T-helper 9 cell (primary cell): ENCODE measurements around the gene STPG1.
A peak's percentile ranks its signal among the peaks of the same experiment; 100 is the strongest.

Experiments used
- DNase-seq: peaks from one replicate; pipeline ENCODE4 v3.0.0-alpha.2; 2020

STPG1 gene

GRCh38 chr1:24340770-24341169 is 72.8 kb downstream of the STPG1 start:
- DNase-seq, result no peak

- DNase-seq, result no peak
Observed at GRCh38 chr1:24339996-24340395, 73.6 kb downstream of the STPG1 start.

DNA sequence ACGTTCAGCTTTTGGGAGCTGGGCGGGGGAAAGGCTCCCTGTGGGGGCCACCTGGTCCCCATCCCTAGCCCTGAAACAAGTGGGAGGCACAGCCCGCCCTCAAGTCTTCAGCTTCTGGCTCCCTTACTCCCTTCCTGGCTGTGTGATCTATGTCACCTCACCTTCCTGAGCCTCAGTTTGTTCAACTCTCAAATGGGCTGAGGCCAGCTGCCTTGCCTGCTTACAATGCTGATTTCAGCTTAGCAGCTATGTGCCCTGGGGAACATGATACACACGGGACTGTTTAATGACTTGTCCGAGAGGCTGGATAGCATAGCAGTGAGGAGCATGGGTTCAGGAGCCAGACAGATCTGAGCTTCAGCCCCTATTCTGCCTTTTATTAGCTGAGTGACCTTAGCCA is 75.1 kb downstream of the STPG1 start:
- no peak for DNase-seq

- DNase-seq, result no peak
Observed at GRCh38 chr1:24337455-24337854, 76.1 kb downstream of the STPG1 start.

- no peak for DNase-seq
Observed at GRCh38 chr1:24336075-24336474, 77.5 kb downstream of the STPG1 start.

DNA sequence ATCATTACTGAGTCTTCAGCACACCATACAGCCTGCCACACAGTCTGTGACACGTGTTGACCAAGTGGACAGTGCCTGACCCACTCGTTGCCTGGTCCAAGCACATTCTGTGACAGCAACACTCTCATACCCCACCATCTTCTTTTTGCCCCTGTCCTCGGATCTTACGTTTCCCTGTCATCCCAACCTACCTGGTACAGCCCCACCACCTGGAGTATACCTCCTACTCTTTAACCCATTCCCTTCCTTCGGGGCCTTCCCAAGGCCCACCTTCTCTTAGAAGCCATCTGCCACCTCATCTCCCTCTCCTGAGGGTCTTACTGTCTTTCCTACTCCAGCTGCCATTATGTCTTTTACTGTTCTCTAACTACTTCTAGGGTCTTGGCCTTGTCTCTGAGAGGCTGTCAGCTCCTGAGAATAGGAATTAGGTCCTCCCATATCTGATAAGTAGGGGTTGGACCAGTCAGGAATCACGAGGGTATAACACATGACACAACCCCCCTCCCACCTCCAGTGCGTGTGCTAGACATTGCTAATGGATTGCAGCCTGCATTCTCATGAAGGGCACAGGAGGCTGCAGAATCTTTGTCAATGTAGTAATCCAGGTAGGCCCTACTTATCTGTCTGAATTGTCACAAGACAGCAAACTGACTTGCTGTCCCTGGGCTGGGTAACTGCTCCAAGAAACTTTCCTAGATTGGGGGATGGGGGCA is 81.5 kb downstream of the STPG1 start:
- DNase-seq, result no peak

- DNase-seq, result no peak
Observed at GRCh38 chr1:24329797-24330543, 83.6 kb downstream of the STPG1 start.

- no peak for DNase-seq
Observed at GRCh38 chr1:24329331-24329730, 84.3 kb downstream of the STPG1 start.

DNA sequence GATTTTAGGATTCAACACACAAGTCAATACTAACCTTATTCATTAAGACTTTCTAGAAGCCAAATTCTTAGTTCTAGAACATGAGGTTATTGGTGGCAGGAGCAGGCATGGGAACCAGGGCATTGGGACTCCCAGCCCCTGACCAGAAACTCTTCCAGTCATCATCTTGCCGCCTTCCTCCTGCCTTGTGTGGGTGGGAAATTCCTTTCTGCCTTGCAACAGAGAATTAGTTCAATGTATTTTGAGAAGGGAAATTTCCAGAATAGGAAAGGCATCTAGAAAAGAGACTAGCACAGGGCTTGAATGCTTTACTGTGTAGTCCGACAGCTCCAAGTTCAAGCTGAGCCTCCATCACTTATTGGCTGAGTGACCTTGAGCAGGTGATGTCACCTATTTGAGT is 85.7 kb downstream of the STPG1 start:
- no peak for DNase-seq

DNA sequence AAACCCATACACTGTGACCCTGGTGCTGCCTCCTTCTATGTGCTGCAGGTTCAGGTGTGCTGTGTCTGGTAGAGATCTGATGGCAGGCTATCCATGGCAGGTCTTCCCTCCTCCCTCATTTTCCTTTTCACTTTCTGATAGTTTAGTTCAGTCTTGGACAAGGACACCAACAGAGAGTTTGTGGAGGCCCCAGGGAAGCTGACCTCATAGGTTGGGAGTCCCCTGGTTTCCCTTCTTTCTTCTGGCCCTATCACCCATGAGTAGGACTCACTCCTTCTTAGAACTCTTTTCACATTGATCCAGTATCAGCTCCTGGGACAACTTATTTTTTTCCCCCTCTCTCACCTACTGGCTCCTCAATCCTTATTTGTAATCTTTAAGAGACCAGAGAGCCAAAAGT is 86.1 kb downstream of the STPG1 start:
- no peak for DNase-seq

- DNase-seq, result no peak
Observed at GRCh38 chr1:24325587-24326449, 87.8 kb downstream of the STPG1 start.

DNA sequence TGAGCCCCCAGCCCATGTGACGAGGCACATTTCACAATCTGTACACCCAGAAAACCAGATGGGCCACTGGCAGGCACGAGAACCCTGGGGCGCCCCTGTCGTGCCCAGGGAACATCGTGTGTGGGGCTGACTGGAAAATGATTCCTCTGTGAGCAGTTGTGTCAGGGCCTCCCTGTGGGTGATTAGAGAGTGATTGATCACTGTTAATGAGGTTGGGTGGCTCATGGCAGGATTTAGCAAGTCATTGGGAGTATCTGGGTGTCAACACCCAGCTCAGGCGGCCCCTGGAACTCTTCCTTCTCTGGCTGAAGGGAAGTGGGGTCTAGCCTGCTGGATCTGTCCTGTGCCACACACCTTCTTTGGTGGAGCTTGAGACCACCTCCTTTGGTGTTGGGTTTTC is 88.7 kb downstream of the STPG1 start:
- no peak for DNase-seq

- DNase-seq, result no peak
Observed at GRCh38 chr1:24323281-24323680, 90.3 kb downstream of the STPG1 start.

DNA sequence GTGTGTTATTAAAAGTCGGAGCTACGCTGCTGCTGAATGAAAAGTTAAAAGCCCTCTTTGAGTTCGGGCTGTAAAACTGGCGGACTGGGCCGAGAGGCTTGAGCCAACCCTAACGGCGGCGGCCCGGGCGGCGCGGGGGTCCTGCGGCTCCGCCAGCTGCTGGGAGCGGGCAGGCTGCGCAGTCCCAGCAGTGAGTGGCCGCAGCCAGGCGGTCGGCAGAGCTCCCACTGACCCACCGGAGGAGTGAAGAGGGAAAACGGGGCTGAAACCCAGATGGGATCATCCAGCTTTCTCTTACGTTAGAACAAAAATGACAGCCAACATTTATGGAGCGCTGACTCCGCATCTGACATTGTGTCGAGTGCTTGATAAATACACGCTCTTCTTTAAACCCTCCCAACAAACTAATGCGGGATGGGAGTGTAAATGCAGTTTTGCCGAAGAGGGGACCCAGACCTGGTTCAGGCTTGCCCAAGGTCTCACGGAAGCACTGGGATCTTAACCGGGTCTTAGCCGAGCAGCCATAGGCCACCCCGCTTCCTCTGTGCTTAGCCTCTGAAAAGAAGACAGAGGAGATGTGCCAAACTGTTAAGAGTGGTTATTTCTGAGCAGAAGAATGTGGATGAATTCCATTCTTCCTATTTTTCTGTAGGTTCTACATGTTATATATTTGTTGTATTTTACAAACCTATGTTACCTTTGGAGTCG is 91.0 kb downstream of the STPG1 start:
- no peak for DNase-seq

- peak; percentile 48 for DNase-seq
Observed at GRCh38 chr1:24321697-24322469, 91.7 kb downstream of the STPG1 start.

DNA sequence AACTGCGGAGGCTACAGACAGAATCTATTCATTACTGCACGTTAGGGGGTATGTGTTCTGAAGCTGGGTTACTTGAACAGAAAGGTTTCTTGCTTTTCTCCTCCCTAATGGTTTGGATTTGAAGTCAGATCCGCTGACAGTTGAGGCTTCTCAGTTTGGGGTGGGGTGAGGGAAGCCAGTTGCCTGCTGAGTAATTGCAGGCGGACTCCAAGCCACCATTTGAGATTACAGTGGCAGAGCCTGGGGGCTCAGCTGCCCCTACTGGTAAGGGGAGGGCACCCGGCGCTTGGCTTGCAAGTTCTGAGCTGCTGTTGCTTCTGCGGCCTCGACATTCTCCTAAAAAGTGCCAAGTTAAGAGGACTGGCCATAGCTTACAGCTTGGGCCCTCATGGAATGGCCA is 92.5 kb downstream of the STPG1 start:
- no peak for DNase-seq

GRCh38 chr1:24319962-24320361 is 93.6 kb downstream of the STPG1 start:
- no peak for DNase-seq

DNA sequence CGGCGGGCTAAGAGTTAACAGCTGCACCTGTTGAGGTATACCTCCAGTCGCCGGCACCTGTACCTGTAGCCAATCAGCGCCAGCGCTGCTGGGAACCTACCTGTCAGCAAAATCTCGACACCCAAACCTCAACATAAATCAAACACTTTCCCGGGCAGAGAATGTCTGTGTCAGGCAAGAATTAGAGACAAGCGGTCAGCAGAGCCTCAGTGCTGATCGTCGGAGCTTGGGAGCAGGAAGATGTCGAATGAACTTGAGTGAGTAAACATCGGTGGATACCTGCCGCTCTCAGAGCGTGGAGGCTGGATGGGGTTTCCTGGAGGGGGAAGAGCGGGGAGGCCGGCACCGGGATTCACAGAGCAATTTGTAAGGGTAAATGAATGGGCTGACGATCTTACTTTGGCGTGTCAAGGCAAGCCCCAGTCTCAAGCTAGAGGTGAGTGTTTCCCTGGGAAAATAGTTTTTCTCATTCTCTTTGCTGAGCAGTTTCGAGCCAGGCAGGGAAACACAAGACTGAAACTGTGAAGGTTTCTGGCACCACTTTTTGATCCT is 94.2 kb downstream of the STPG1 start, which contains the start of gene GRHL3:
Gene GRHL3, plus strand, starts transcription at position 46 of the 552 bp plus-strand sequence. Its CDS starts 195 bp downstream, at position 241.
- DNase-seq, result no peak

GRCh38 chr1:24318615-24319311 is 94.8 kb downstream of the STPG1 start:
- no peak for DNase-seq

DNA sequence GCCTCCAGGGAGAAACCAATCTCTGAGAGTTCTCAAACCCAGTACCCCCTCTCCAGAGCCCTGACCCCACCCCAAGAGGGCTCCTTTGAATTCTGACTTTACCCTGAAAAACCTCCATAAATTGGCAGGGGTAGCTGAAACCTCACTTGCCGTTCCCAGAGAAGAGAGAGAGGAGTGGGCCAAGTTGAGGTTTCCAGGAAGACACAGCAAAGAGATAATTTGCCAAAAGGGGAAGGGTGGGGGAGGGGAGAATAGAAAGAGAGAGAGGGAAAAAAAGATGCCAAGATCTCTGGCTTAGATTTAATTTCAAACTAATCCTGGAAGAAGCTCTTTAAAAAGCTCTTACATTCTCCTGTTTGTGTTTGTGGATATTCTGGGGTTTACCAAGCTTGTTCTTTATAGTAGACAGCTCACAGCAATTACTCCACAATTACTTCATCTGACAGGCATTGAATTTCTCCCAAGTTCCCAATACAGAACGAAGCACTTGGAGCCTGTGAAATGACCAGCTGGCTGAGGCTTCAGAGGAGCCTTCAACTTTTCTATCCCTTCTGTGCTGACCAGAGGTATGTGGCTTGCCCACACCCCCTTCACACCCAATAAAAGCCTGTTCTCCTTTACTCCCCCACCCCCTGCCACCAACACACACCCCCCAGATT is 95.5 kb downstream of the STPG1 start:
- no peak for DNase-seq
